MM.1S (cell line): ENCODE measurements around the gene KCNJ15.

Experiments
- DNase-seq: peaks from one replicate; pipeline ENCODE4 v3.0.0-alpha.2; 2015
- H2AFZ ChIP-seq: fragments of 300-600 bp; sonication (generic); 2 replicates; pipeline ENCODE4 v1.6.0; 2016; ENCODE audit warnings: antibody characterized with exemption, low read length
- H3F3A ChIP-seq: fragments of 300-600 bp; sonication (generic); 2 replicates; pipeline ENCODE4 v1.6.1; 2016; ENCODE audit warnings: mild to moderate bottlenecking, antibody characterized with exemption, low read length, moderate library complexity, mixed read lengths; ENCODE audit not compliant: insufficient read depth
- H3K27ac ChIP-seq: fragments of 300-600 bp; sonication (generic); 2 replicates; pipeline ENCODE4 v1.5.1; 2016; ENCODE audit warnings: mild to moderate bottlenecking, low read length
- H3K27me3 ChIP-seq: fragments of 300-600 bp; sonication (generic); replicated peaks from 2 replicates; pipeline ENCODE4 v1.6.0; 2016; ENCODE audit warnings: low read length; ENCODE audit not compliant: insufficient read depth
- H3K36me3 ChIP-seq: fragments of 300-600 bp; sonication (generic); replicated peaks from 2 replicates; pipeline ENCODE4 v1.6.1; 2016; ENCODE audit warnings: mild to moderate bottlenecking, low read length, mixed read lengths; ENCODE audit not compliant: insufficient read depth
- H3K4me1 ChIP-seq: fragments of 300-600 bp; sonication (generic); 2 replicates; pipeline ENCODE4 v1.6.1; 2016; ENCODE audit warnings: low read length, mixed read lengths
- H3K4me2 ChIP-seq: fragments of 300-600 bp; sonication (generic); 2 replicates; pipeline ENCODE4 v1.6.0; 2016; ENCODE audit warnings: low read depth, low read length
- H3K4me3 ChIP-seq: fragments of 300-600 bp; sonication (generic); 2 replicates; pipeline ENCODE4 v1.5.1; 2016; ENCODE audit warnings: low read length, mixed read lengths
- H3K79me2 ChIP-seq: fragments of 300-600 bp; sonication (generic); 2 replicates; pipeline ENCODE4 v1.6.1; 2016; ENCODE audit warnings: mixed run types, low read length, mixed read lengths
- H3K9ac ChIP-seq: fragments of 300-600 bp; sonication (generic); 2 replicates; pipeline ENCODE4 v1.6.1; 2016; ENCODE audit warnings: low read length, mixed read lengths
- H3K9me2 ChIP-seq: fragments of 300-600 bp; sonication (generic); replicated peaks from 2 replicates; pipeline ENCODE4 v1.6.1; 2016; ENCODE audit warnings: mild to moderate bottlenecking, low read length, mixed read lengths; ENCODE audit not compliant: insufficient read depth
- H3K9me3 ChIP-seq: fragments of 300-600 bp; sonication (generic); replicated peaks from 2 replicates; pipeline ENCODE4 v1.6.1; 2016; ENCODE audit warnings: mild to moderate bottlenecking, low read length, mixed read lengths; ENCODE audit not compliant: insufficient read depth
- H4K20me1 ChIP-seq: fragments of 300-600 bp; sonication (generic); 2 replicates; pipeline ENCODE4 v1.6.1; 2016; ENCODE audit warnings: mild to moderate bottlenecking, low read length, moderate library complexity, mixed read lengths; ENCODE audit not compliant: insufficient read depth
- CTCF ChIP-seq: fragments of 300-600 bp; sonication (generic); IDR thresholded peaks from 2 replicates; pipeline ENCODE4 v1.5.1; 2016; ENCODE audit warnings: antibody characterized with exemption, low read length, mixed read lengths
- EZH2 ChIP-seq: fragments of 300-600 bp; sonication (generic); optimal IDR thresholded peaks from 2 replicates; pipeline ENCODE3; 2017; ENCODE audit warnings: low read depth, mild to moderate bottlenecking, antibody characterized with exemption, low read length, mixed read lengths
- EZH2phosphoT487 ChIP-seq: fragments of 300-600 bp; sonication (generic); IDR thresholded peaks from 2 replicates; pipeline ENCODE4 v1.6.1; 2018; ENCODE audit warnings: antibody characterized with exemption, low read length

The KCNJ15 gene

GRCh38 chr21:38329162-38329561 is 72.4 kb downstream of the KCNJ15 start:
- H3K36me3 ChIP-seq = no peaks in the 10 kb centered on the region
- no peaks in the 10 kb centered on the region for H3K4me1 ChIP-seq
- H3K79me2 ChIP-seq = no peaks in the 10 kb centered on the region
- no peaks in the 10 kb centered on the region for H3F3A ChIP-seq
- H3K9ac ChIP-seq = no peak overlapping the region
- no peaks in the 10 kb centered on the region for H4K20me1 ChIP-seq
- H3K27ac ChIP-seq = no peak overlapping the region
- no peak overlapping the region for H2AFZ ChIP-seq
- H3K9me2 ChIP-seq = no peaks in the 10 kb centered on the region
- no peak for DNase-seq
- H3K9me3 ChIP-seq = no peaks in the 10 kb centered on the region
- no peak overlapping the region for H3K4me3 ChIP-seq
- no peaks in the 10 kb centered on the region for H3K27me3 ChIP-seq
- H3K4me2 ChIP-seq = no peak overlapping the region
- TF ChIP-seq CTCF (no peak), EZH2 (no peak), EZH2phosphoT487 (no peak)

DNA sequence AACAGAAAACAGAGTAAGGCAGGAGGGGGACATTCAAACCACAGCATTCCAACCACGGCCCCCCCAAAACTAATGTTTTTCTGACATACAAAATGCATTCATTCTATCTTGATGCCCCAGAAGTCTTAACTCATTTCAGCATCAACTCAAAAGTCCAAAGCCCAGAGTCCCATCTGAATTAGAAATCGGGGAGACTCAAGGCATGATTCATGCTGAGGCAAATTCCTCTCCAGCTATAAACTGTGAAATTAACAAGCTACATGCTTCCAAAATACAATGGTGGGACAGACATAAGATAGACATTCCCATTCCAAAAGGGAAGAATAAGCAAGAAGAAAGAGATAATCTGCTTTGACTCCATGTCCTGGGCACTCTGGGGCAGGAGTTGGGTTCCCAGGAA is 73.9 kb downstream of the KCNJ15 start:
- Histone ChIP-seq H3K36me3 (no peaks in the 10 kb centered on the region), H4K20me1 (no peaks in the 10 kb centered on the region), H3K9me2 (no peaks in the 10 kb centered on the region), H3K27ac (no peak overlapping the region), H3K9ac (no peak overlapping the region), H3K27me3 (no peaks in the 10 kb centered on the region), H3K79me2 (no peaks in the 10 kb centered on the region), H3F3A (no peaks in the 10 kb centered on the region), H3K4me2 (no peak overlapping the region), H3K9me3 (no peaks in the 10 kb centered on the region), H3K4me3 (no peak overlapping the region), H2AFZ (no peak overlapping the region), H3K4me1 (no peaks in the 10 kb centered on the region)
- no peak for DNase-seq
- no peak for TF ChIP-seq EZH2phosphoT487
- no peak for TF ChIP-seq CTCF

DNA sequence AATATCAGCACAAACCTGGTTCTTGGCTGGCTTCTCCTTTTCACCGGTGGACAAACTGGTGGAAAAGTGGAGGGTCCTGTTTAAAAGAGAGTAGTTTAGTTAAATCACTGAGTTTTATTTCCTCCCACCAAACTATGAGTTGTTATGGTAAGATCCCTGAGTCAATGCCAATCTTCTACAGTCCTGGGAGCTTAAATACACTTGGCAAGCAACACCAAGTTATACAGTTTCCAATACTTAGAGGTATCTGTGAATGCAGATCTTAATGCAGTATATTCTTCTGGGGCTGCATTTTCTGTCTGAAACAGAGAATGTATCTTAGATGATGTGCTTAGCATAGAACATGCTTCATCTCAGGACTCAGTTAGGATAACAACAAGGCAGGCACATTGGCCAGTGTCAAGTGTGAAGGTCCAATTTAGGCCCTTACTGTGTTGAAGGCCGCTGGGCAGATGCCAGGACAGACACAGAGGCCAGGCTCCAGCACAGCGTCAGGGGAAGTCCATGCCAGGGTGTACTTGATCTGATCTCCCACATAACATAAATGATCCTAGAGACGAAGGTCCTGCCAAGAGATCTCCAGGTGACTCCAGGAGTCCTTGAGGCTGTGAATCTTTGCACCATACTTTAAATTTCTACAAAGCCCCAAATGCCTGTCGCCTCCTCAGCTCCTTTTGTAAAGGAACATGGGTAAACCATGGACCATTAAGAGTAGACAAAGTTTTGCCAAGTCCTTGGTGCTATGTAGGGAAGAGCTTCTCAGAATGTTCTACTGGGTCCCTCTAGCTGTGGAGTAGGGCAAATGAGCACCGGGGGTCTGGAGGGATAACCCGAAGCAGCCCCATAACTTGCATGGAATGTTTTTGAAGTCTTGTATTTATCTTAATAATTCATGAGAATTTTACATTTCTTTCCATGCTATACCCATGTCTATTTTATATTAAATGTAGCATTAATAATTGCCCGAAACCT is 76.8 kb downstream of the KCNJ15 start:
- H3K4me3 ChIP-seq = no peak overlapping the region
- H3K79me2 ChIP-seq = no peaks in the 10 kb centered on the region
- H3K9ac ChIP-seq = no peak overlapping the region
- H3K27me3 ChIP-seq = no peaks in the 10 kb centered on the region
- H2AFZ ChIP-seq = no peak overlapping the region
- no peaks in the 10 kb centered on the region for H3F3A ChIP-seq
- H3K9me2 ChIP-seq = no peaks in the 10 kb centered on the region
- no peaks in the 10 kb centered on the region for H3K9me3 ChIP-seq
- no peak overlapping the region for H3K27ac ChIP-seq
- no peak for DNase-seq
- no peak overlapping the region for H3K4me2 ChIP-seq
- TF ChIP-seq EZH2phosphoT487 (no peak), CTCF (peak; percentile 33), EZH2 (no peak)
- H4K20me1 ChIP-seq = no peaks in the 10 kb centered on the region
- H3K4me1 ChIP-seq = no peaks in the 10 kb centered on the region
- no peaks in the 10 kb centered on the region for H3K36me3 ChIP-seq
